HL-60 (cell line): Measurements from ENCODE around the gene CCP110.

Experiments
- DNase-seq, 2 experiments: peaks; one replicate each; pipeline ENCODE4 v3.0.0-alpha.2; 2010 to 2020; ENCODE audit warnings: low read depth in 1 of 2, low spot score in 1 of 2
- H3K27ac ChIP-seq: fragments of 250-450 bp; sonication (Bioruptor Pico); replicated peaks from 2 replicates; pipeline ENCODE4 v1.5.1; 2020; ENCODE audit warnings: mild to moderate bottlenecking, moderate library complexity
- H3K27me3 ChIP-seq: fragments of 250-450 bp; sonication (Bioruptor Pico); 2 replicates; pipeline ENCODE4 v1.5.1; 2021; ENCODE audit warnings: mild to moderate bottlenecking, moderate library complexity; ENCODE audit not compliant: insufficient read depth, poor library complexity, severe bottlenecking
- H3K4me3 ChIP-seq: replicated peaks from 2 replicates; pipeline ENCODE4 v1.5.1; 2011; ENCODE audit warnings: mild to moderate bottlenecking, control low read depth, low read length; ENCODE audit not compliant: insufficient read depth
- GABPA ChIP-seq: IDR thresholded peaks from 2 replicates; pipeline ENCODE4 v1.6.1; 2012; ENCODE audit warnings: low read depth
- POLR2AphosphoS5 ChIP-seq: IDR thresholded peaks from 2 replicates; pipeline ENCODE4 v1.6.1; 2012; ENCODE audit warnings: low read depth
- SPI1 ChIP-seq: IDR thresholded peaks from 2 replicates; pipeline ENCODE4 v1.6.1; 2012; ENCODE audit warnings: low read depth, mild to moderate bottlenecking, borderline replicate concordance
- TF ChIP-seq, protein P1 (sequence below): IDR thresholded peaks from 2 replicates; pipeline ENCODE4 v1.6.1; 2012; ENCODE audit warnings: low read depth; ENCODE audit not compliant: insufficient replicate concordance
- TF ChIP-seq, protein P2 (sequence below): IDR thresholded peaks from one replicate; pipeline ENCODE4 v1.5.1; 2011; ENCODE audit warnings: low read length, control low read depth, inconsistent platforms; ENCODE audit not compliant: insufficient read depth

Gene CCP110

DNA sequence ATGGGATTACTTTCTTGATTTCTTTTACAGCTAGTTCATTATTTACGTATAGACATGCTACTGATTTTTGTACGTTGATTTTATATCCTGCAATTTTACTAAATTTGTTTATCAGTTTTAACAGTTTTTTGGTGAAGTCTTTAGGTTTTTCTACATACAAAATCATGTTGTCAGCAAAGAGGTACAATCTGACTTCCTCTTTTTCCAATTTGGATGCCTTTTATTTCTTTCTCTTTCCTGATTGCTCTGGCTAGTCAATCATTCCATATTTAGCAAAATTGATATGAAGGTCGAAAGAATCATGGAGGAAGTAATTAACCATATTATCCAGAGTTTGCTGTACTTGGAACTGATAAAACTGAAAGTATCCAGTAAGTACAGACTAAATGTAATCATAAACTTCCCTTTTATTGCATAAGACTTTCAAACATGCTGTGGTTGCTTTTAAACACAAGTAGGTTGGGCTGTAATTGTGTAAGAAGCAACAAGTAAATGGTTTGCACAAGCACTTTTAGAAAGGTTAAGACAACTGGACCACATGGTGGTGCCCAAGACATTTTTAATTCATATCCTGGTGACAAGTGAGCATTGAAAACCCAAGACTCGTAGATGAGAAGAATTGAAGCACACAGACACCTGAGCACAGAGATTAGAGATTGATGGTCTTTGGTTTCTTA is 10.2 kb upstream of the CCP110 start:
- DNase-seq, result peak; percentile 73 to 88
- peak; percentile 95 for TF ChIP-seq SPI1
- TF ChIP-seq, protein P1, sequence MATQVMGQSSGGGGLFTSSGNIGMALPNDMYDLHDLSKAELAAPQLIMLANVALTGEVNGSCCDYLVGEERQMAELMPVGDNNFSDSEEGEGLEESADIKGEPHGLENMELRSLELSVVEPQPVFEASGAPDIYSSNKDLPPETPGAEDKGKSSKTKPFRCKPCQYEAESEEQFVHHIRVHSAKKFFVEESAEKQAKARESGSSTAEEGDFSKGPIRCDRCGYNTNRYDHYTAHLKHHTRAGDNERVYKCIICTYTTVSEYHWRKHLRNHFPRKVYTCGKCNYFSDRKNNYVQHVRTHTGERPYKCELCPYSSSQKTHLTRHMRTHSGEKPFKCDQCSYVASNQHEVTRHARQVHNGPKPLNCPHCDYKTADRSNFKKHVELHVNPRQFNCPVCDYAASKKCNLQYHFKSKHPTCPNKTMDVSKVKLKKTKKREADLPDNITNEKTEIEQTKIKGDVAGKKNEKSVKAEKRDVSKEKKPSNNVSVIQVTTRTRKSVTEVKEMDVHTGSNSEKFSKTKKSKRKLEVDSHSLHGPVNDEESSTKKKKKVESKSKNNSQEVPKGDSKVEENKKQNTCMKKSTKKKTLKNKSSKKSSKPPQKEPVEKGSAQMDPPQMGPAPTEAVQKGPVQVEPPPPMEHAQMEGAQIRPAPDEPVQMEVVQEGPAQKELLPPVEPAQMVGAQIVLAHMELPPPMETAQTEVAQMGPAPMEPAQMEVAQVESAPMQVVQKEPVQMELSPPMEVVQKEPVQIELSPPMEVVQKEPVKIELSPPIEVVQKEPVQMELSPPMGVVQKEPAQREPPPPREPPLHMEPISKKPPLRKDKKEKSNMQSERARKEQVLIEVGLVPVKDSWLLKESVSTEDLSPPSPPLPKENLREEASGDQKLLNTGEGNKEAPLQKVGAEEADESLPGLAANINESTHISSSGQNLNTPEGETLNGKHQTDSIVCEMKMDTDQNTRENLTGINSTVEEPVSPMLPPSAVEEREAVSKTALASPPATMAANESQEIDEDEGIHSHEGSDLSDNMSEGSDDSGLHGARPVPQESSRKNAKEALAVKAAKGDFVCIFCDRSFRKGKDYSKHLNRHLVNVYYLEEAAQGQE, result no peak
- TF ChIP-seq, protein P2, sequence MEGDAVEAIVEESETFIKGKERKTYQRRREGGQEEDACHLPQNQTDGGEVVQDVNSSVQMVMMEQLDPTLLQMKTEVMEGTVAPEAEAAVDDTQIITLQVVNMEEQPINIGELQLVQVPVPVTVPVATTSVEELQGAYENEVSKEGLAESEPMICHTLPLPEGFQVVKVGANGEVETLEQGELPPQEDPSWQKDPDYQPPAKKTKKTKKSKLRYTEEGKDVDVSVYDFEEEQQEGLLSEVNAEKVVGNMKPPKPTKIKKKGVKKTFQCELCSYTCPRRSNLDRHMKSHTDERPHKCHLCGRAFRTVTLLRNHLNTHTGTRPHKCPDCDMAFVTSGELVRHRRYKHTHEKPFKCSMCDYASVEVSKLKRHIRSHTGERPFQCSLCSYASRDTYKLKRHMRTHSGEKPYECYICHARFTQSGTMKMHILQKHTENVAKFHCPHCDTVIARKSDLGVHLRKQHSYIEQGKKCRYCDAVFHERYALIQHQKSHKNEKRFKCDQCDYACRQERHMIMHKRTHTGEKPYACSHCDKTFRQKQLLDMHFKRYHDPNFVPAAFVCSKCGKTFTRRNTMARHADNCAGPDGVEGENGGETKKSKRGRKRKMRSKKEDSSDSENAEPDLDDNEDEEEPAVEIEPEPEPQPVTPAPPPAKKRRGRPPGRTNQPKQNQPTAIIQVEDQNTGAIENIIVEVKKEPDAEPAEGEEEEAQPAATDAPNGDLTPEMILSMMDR, result no peak
- peak; percentile 24; the same call in 1 of the 2 replicates for TF ChIP-seq POLR2AphosphoS5
- TF ChIP-seq GABPA, result no peak
- Histone ChIP-seq H3K27me3 (no peaks in the 10 kb centered on the region), H3K4me3 (peak overlapping the region; percentile 25), H3K27ac (peak overlapping the region; percentile 55)

DNA sequence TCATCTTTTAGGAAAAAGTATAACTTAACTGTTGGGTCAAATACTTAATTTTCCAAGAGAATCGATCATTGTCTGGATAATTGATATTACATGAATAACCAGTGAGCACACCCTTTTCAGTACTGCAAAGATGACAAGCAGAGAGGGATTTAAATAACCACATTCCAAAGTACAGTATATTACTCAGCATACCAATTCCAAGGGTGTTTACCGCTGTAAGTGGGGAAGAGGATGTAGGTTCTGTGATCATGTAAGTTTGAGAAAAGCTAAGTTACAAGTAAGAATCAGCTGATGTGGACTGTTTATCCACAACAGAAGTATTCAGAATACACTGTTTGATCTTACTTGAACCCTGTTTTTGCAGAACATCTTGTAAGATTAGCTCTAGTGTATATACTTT is 8.0 kb upstream of the CCP110 start:
- Histone ChIP-seq H3K27me3 (no peaks in the 10 kb centered on the region), H3K27ac (no peak overlapping the region), H3K4me3 (no peak overlapping the region)
- DNase-seq, result no peak
- TF ChIP-seq SPI1 (no peak), GABPA (no peak), POLR2AphosphoS5 (no peak)
- TF ChIP-seq, protein P2, result no peak
- TF ChIP-seq, protein P1, result no peak

DNA sequence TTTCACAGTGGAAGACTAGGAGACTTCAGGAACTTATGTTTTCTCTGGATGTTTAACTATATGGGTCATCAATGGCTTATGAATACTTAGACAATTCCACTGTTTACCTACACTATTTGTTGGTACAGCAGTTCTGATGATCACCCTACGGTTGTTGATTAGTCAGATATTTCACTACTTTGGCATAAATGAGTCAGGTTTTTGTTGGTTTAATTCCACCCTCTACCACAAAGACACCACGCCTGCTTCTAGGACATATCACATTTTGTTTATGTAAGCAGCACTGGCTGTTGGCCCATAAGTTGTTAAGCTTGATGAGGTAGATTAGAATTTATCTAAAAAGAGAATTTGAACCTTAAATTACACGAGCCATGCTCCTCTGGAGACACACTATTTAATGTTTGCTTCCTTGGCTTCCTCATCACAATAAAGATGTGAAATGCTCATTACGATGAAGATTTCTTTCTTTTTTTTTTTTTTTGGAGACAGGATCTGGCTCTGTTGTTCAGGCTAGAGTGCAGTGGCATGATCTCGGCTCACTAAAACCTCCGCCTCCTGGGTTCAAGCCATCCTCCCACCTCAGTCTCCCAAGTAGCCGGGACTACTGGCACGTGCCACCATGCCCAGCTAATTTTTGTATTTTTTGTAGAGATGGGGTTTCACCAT is 6.2 kb upstream of the CCP110 start:
- no peak for DNase-seq
- Histone ChIP-seq H3K4me3 (no peak overlapping the region), H3K27ac (no peak overlapping the region), H3K27me3 (no peaks in the 10 kb centered on the region)
- TF ChIP-seq GABPA, result no peak
- no peak for TF ChIP-seq POLR2AphosphoS5
- TF ChIP-seq, protein P1, result no peak
- TF ChIP-seq SPI1, result no peak
- TF ChIP-seq, protein P2, result no peak
